ENCODE results near the gene DACH1.
"Not testable (repeated sequence)": the region's sequence is repeated elsewhere in the genome, so short reads cannot be mapped to it uniquely, and the experiment has no call there.

The DACH1 gene

GRCh38 chr13:71828564-71828963 is 38.4 kb downstream of the DACH1 start:
- no peak for DNase-seq (ENCODE audit: low spot score)

DNA sequence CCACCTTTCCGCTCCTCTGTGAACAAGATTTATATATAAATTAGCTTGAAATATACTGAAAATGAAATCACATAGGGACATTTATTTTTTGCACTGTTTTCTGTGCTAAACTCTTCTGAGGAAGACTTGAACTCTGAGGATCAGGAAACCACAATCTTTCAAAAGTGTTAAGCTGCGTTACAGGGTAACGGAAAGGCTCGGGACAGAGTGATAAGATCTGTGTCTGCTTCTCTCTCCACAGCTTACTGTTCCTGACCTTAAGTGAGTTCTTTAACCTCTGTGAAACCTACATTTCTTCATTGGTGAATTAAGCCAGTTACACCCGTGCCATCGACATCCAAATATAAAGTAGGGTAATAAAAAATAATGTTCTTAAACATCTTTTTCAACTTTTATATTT is 38.9 kb downstream of the DACH1 start:
- no peak for DNase-seq (ENCODE audit: low spot score)

DNA sequence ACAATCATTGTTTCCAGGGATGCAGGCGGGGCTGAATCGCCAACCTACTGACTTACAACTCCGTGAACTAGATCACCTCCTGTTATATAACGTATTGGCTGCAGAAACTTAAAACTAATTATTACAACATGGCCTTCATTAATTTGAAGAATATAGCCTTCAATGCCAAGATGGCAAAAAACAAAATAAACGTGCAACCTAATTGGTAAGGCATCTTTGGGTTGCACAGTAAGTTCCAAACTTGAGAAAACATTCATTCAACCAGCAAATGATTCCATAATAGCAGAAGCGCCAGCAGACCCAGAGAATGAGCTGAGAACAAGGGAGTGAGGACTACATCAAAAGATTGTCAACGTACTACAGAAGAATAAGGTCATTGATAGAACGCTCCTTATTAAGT is 39.8 kb downstream of the DACH1 start:
- DNase-seq (ENCODE audit: low spot score), result no peak

- DNase-seq (ENCODE audit: low spot score), result no peak
These were observed 46.3 kb downstream of the DACH1 start for GRCh38 chr13:71820699-71821098.

DNA sequence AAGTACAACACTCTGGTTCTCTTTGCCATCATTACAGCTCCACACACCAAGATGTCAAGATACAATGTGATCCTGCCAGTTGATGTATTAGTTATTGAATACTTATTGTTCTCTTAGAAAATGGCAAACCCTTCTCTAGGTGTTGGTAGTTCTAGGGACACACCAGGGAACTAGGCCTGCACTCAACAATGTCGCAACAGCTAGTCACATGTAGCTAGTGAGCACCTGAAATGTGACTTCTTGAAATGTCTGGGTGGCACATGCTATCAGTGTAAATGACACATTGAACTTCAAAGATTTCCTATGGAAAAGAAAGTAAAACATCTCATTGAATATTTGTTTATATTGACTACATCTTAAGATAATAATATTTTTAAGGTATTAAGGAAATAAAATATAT is 49.7 kb downstream of the DACH1 start:
- DNase-seq (ENCODE audit: low spot score), result no peak

DNA sequence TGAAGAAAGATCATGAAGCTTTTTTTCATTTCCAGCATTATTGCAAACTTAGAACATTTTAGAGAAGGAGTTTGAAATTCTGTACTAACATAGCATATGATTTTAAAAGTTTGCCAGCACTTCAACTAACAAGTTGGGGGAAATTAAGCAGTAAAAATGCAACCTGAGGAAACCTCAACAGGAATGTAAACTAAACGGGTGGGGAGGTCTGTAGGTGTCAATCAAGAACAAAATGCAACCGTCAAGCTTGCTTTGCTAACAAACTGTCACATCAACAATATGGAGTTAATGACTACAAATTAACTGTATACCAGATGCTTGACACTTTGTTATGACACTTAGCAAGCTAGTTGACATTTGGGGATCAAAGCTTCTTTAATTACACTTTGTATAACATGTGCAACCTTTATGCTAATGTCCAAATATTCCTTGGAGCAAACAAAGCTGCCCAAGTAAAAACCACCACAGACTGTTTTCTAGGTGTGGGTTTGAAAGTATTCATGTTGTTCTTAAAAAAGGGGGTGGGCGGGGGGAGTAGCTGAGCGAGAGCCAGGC is 52.1 kb downstream of the DACH1 start:
- DNase-seq (ENCODE audit: low spot score), result no peak

- DNase-seq (ENCODE audit: low spot score), result no peak
These were observed 53.8 kb downstream of the DACH1 start for GRCh38 chr13:71813187-71813586.

DNA sequence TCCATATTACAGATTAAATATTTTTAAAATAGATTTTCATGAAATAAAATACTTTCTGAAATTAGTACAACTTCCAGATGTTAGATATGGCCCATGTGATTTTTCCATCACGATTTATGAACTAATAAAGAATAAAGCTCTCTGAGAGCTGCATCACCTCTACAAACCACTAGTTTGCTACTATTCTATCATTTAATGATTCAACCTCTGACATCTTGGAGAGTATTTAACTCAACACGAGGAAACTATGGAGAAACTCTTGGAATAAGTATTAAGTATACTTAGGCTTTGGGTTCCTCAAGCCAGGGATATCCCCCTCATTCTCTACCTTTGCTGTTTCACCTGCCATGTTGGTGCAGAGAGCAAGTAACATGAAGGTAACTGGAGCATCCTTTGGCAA is 55.7 kb downstream of the DACH1 start:
- no peak for DNase-seq (ENCODE audit: low spot score)

DNA sequence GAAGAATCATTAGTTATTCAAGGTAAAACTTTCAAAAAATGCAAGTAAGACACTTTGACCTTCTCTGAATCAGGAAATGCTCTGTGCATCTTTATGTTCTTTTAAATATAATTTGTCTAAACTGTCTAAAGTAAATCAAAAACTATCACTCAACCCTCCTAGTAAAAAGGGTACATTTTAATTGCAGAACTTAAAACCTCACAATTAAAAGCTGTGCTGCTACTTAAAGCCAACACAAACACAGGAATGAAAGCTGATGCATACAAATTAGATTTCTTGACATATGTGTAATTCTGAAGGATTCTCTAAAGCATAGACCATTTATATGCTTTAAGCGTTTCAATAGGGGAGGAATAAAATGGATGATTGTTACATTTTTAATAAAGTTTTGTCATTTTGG is 58.3 kb downstream of the DACH1 start:
- no peak for DNase-seq (ENCODE audit: low spot score)

DNA sequence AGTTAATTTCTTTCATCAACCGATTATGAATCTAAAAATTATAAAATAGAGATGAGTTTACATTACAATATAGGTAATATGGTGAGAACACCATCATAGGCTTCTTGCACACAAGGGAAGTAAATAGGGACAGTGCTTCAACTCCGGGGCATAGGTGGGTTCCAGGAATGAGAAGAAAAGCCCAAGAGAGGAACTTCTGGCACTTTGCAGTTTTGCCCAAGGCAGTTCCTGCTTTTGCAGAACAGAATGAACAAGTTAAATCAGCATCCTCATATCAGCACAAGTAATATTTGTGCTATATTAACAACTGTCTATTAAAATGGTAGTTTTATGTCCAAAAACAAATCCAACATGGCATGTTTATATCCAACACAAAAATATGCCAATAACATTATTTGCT is 60.1 kb downstream of the DACH1 start:
- no peak for DNase-seq (ENCODE audit: low spot score)

DNA sequence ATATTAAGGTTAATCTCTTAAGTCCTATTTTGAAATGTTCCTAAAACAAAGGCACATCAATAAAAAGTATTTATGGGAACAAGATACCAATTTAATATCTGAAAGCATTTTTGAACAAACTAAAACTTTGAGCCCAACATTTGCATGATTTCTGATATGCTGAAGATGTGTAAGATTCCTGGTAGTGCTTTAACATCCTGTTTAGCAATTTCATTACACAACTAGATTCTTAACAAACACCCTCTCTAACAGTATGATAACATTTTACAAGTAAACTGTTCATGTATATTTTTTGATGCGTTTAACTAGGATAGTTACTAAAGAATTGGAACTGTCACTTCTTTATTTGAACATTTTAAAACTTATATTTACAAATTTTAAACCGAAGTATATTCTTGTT is 63.9 kb downstream of the DACH1 start:
- no peak for DNase-seq (ENCODE audit: low spot score)

DNA sequence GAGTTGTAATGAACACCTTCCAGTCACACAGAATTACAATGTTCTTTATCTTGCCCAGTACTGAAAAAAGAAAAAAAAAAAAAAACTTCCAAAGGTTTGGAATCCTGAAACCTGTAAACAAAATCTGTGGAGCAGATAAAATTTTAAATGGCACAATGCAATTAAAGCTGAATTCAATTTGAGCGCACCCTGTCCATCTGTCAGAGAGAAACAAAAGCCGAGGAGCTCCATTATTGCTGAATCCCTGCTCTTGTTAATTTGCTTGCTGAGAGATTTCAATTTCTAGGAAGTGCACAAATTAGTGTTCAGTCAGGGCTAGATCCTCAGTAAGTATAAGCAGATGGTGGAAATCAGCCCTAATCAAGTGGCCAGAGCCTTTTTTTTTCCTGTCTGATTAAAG is 65.2 kb downstream of the DACH1 start:
- no peak for DNase-seq (ENCODE audit: low spot score)

DNA sequence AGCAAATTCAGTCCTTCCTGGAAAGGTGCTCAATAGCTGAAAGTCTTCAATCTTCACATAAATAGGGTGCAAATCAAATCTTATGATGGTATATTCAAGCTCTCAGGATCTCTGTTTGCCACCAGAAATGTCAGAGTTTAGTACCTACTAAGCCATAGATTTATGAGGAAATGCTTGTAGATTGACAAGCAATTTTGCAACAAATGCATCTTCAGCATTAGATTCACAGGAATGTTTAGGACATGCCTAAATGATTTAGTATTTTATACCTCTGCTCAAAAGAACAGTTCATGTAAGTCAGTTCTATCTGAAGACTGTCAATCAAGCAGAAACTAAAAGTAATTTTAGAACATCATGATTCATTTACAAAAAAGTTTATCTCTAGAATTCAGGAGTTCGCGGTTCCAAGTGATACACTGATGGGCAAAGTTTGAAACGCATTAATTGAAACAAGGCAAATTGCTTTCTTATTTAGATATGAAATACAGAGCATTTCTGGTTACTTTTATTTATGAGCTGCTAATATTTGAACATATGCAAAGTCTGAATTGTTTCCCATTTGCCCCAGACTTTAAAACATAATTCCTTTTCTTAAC is 65.7 kb downstream of the DACH1 start:
- no peak for DNase-seq (ENCODE audit: low spot score)

DNA sequence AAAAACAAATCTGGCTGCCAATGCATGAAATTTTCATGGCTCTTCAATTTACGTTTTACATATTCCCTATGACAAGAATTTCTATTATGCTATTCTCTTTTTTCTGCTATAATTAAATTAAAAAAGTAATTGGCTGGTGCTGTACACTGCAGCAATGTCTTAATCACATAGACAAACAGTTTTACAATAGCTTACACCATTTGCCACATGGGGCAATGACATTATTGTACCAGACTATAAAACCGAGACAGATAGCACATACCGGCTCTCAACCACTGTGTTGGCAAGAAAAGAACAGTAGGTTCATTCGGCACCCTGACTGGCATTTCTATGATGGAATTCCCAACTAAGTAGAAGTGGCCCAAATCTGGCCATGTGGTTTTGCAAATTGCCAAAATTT is 67.7 kb downstream of the DACH1 start:
- DNase-seq (ENCODE audit: low spot score), result no peak

DNA sequence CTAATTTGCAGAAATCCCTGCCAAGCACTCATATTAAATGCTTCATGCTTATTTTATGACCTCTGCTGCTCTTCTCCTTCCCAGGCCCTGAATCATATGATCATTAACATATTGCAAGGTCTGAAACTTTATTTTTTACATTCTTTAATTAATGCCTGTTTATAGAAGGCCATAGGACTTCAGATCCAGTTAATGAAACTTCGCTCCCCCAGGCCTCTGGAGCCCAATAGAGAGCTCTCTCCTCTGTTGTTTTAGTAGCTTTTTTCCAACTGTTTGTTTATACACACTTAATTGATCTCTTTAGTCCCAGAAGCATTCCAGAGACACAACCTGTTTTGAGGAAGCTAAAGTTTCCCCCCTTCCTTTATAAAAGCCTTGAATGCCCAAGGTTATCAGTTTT is 68.3 kb downstream of the DACH1 start:
- no peak for DNase-seq (ENCODE audit: low spot score)

DNA sequence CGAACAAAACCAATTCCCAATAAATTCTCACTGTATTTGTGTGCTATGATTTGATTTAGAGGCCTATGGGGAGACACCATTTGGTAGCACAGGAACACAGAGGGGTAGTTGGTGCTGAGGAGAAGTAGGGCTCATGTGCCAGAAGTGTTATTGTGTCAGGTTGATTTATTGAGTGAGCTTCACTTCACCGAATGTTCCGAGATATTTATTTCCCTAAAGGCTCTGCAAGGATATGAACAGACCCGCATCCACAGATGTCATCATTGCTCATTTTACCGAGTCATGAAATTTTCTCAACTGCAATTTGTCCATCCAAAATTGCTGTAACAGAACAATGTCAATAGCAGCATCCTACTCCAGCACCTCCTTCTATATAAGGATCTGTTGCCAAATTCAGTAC is 69.5 kb downstream of the DACH1 start:
- DNase-seq (ENCODE audit: low spot score), result no peak

DNA sequence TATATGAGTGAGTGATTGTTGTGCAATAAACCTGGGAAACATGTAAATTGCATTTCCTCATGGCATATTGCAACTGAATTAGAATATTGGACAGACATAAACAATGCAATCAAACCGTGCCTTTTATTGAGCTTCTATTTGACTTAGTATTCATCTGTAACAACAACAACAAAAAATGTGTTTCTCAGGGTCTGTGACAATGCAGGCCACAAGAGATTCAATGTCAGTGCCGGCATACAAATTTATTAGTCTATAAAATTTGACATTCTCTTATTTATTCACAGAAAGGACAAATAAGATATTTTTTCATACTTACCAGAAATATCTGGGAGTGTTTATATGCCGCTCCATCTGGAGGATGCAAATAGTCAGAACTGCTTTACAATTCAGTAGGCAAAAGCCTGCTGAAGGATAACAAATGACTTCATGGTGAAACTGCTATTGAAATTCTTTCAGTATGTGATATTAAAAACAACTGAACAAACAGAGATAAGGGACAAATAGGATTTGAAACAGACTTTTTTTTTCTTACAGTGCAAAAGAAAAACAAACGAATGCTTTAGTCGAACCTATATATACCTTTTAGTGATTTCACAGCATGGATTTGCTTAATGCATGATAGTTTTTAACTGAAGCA is 77.2 kb downstream of the DACH1 start:
- DNase-seq (ENCODE audit: low spot score), result no peak

DNA sequence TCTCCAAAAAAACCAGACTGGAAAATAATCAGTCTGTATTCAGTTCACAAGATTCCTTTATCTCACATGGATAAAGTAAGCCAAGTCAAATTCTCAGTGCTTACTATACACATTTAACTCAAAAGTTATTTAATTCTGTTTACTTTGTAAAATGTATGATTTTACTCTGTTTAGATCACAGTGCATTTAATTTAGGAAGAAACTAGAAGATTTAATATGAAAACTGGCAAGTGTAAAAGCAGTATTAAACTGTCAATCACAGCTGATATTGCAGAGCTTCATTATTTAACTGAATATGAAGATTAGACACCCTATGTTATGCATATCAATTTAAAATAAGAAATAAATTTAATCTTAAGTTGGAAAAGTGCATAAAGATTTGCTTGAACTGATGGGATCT is 78.0 kb downstream of the DACH1 start:
- DNase-seq (ENCODE audit: low spot score), result no peak

- no peak for DNase-seq (ENCODE audit: low spot score)
These were observed 79.6 kb downstream of the DACH1 start for GRCh38 chr13:71787414-71787813.

- DNase-seq (ENCODE audit: low spot score), result no peak
These were observed 80.1 kb downstream of the DACH1 start for GRCh38 chr13:71786875-71787274.

- DNase-seq (ENCODE audit: low spot score), result no peak
These were observed 81.6 kb downstream of the DACH1 start for GRCh38 chr13:71785361-71785760.

DNA sequence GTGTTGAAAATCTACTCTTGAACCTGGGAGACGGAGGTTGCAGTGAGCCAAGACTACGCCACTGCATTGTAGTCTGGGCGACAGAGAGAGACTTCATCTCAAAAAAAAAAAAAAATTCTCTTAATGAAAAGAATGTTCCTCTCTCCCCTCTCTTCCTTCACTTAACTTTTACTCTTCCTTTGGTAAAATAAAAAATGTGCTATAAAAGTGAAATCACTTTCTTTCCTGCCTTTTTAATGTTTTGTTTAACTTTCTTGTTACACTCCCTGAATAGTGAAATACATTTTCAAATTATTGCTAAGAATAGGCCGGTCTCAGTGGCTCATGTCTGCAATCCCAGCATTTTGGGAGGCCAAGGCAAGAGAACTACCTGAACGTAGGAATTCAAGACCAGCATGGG is 86.5 kb downstream of the DACH1 start:
- no peak for DNase-seq (ENCODE audit: low spot score)

GRCh38 chr13:71778998-71779397 is 88.0 kb downstream of the DACH1 start:
- DNase-seq (ENCODE audit: low spot score), result not testable (repeated sequence)

DNA sequence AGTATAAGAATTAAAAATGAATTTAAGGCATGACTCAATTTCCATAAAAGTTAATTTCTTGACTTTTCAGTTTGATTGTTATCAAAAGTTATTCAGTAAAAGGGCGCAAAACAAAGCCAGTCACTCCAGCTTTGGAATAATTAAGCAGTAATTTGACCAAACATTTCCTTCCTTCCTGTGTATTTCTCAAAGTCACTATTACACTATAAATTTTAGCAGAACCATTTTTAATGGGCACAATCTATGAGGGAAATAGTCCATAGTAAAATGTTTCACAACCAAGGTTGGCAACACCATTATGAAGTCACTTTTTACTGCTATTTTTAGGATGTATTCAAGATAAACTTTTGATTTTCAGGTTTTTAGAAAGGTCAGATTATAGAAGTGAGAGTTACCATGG is 91.0 kb downstream of the DACH1 start:
- DNase-seq (ENCODE audit: low spot score), result no peak
